ENCODE results near the gene SIX5. TPM values are rescaled to one million over a fixed set of nuclear protein-coding genes. Genes with fewer than 3 reads are reported as not detected.

Gene SIX5
- total and polyA plus RNA-seq, 2 experiments from 2014 or later: 15.6 to 17.0 TPM

DNA sequence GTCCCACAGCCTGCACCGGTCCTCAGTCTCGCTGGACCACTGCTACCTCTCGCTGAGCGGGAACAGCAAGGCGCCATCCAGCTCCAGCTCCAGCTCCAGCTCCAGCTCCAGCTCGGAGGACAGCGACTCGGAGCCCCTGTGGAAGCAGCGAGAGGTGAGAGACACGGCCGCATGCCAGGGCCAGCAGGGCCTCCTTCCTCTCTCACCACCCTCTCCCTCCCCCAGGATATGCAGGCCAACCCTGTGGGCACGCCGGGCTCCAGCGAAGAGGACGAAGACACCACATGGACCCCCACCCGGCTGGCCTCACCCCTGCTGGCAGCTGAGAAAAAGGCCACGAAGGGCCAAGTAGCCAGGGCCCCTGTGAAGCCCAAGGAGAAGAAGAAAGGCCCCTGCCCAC is 7.3 kb downstream of the SIX5 start:
- H3K79me2 ChIP-seq: peaks cover 23% of the 10 kb centered on the region
- H3K36me3 ChIP-seq (replicated peaks; ENCODE audit: insufficient read depth, low read depth): no peaks in the 10 kb centered on the region
- no peaks in the 10 kb centered on the region for H3K9me3 ChIP-seq (ENCODE audit: low read depth)
- TF ChIP-seq EZH2phosphoT487 (IDR thresholded peaks at IDR 0.05; ENCODE audit: low read depth, severe bottlenecking, unreplicated experiment) (no peak), EZH2 (IDR thresholded peaks at IDR 0.05; ENCODE audit: borderline replicate concordance) (no peak)
- TF ChIP-seq, protein P1, sequence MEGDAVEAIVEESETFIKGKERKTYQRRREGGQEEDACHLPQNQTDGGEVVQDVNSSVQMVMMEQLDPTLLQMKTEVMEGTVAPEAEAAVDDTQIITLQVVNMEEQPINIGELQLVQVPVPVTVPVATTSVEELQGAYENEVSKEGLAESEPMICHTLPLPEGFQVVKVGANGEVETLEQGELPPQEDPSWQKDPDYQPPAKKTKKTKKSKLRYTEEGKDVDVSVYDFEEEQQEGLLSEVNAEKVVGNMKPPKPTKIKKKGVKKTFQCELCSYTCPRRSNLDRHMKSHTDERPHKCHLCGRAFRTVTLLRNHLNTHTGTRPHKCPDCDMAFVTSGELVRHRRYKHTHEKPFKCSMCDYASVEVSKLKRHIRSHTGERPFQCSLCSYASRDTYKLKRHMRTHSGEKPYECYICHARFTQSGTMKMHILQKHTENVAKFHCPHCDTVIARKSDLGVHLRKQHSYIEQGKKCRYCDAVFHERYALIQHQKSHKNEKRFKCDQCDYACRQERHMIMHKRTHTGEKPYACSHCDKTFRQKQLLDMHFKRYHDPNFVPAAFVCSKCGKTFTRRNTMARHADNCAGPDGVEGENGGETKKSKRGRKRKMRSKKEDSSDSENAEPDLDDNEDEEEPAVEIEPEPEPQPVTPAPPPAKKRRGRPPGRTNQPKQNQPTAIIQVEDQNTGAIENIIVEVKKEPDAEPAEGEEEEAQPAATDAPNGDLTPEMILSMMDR (IDR thresholded peaks at IDR 0.05; ENCODE audit: poor library complexity): no peak
- H2AFZ ChIP-seq: no peak overlapping the region
- no peaks in the 10 kb centered on the region for H4K20me1 ChIP-seq (ENCODE audit: insufficient read depth, poor library complexity, severe bottlenecking)
- no peak for DNase-seq (ENCODE audit: low spot score)
- H3K4me3 ChIP-seq: no peak overlapping the region
- H3K4me2 ChIP-seq: no peak overlapping the region
- H3K27ac ChIP-seq: no peak overlapping the region
- peaks cover 29% of the 10 kb centered on the region for H3K4me1 ChIP-seq (ENCODE audit: insufficient read depth)
- no peaks in the 10 kb centered on the region for H3K9me2 ChIP-seq (replicated peaks; ENCODE audit: insufficient read depth)
- H3K27me3 ChIP-seq: no peaks in the 10 kb centered on the region
- 78% methylated on average over 16 of the region's 17 CpGs for WGBS (ENCODE audit: low lambda C conversion rate, missing lambda C conversion rate)

DNA sequence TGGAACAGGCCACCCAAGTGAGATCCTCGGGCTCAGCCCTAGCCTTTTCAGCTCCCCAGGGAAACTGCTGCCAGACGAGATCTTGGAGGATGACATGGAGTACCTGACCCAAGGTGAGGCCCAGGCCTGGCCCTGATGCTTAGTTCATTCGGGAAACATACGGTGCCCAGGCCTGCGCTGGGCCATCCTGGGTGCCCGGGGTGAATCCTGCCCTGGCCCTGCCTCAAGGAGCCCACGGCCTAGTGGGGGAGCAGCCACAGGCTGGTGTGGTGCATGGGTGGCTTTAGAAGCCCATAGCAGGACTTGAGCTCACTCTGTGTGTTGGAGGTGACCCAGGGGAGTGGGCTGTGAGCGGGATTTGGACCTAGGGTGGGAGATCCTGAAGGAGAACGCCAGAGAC is 10.1 kb downstream of the SIX5 start:
- Histone ChIP-seq H3K9me3 (ENCODE audit: low read depth) (no peaks in the 10 kb centered on the region), H3K27ac (no peak overlapping the region), H3K79me2 (no peaks in the 10 kb centered on the region), H4K20me1 (ENCODE audit: insufficient read depth, poor library complexity, severe bottlenecking) (no peaks in the 10 kb centered on the region), H3K4me2 (no peak overlapping the region), H3K27me3 (no peaks in the 10 kb centered on the region), H3K36me3 (replicated peaks; ENCODE audit: insufficient read depth, low read depth) (no peaks in the 10 kb centered on the region), H3K9me2 (replicated peaks; ENCODE audit: insufficient read depth) (no peaks in the 10 kb centered on the region), H3K4me3 (no peak overlapping the region), H3K4me1 (ENCODE audit: insufficient read depth) (peaks cover 3% of the 10 kb centered on the region), H2AFZ (no peak overlapping the region)
- WGBS (ENCODE audit: low lambda C conversion rate, missing lambda C conversion rate): 90% methylated on average over 9 of the region's 9 CpGs
- no peak for DNase-seq (ENCODE audit: low spot score)
- TF ChIP-seq, protein P1 (IDR thresholded peaks at IDR 0.05; ENCODE audit: poor library complexity): no peak
- TF ChIP-seq EZH2phosphoT487 (IDR thresholded peaks at IDR 0.05; ENCODE audit: low read depth, severe bottlenecking, unreplicated experiment) (no peak), EZH2 (IDR thresholded peaks at IDR 0.05; ENCODE audit: borderline replicate concordance) (no peak)

GRCh38 chr19:45757695-45758094 is 11.4 kb downstream of the SIX5 start:
- no peaks in the 10 kb centered on the region for H3K36me3 ChIP-seq (replicated peaks; ENCODE audit: insufficient read depth, low read depth)

More at GRCh38 chr19:45757695-45758094, 11.4 kb downstream of the SIX5 start:
- H3K27me3 ChIP-seq: no peaks in the 10 kb centered on the region
- no peaks in the 10 kb centered on the region for H4K20me1 ChIP-seq (ENCODE audit: insufficient read depth, poor library complexity, severe bottlenecking)
- H3K79me2 ChIP-seq: no peaks in the 10 kb centered on the region
- no peak overlapping the region for H2AFZ ChIP-seq
- H3K4me3 ChIP-seq: no peak overlapping the region
- H3K27ac ChIP-seq: no peak overlapping the region
- no peak for TF ChIP-seq EZH2phosphoT487 (IDR thresholded peaks at IDR 0.05; ENCODE audit: low read depth, severe bottlenecking, unreplicated experiment)
- TF ChIP-seq, protein P1 (IDR thresholded peaks at IDR 0.05; ENCODE audit: poor library complexity): no peak
- no peak for TF ChIP-seq EZH2 (IDR thresholded peaks at IDR 0.05; ENCODE audit: borderline replicate concordance)
- H3K9me3 ChIP-seq (ENCODE audit: low read depth): no peaks in the 10 kb centered on the region
- H3K4me2 ChIP-seq: no peak overlapping the region
- no peak for DNase-seq (ENCODE audit: low spot score)
- H3K9me2 ChIP-seq (replicated peaks; ENCODE audit: insufficient read depth): no peaks in the 10 kb centered on the region
- WGBS (ENCODE audit: low lambda C conversion rate, missing lambda C conversion rate): 75% methylated on average over 9 of the region's 9 CpGs
- H3K4me1 ChIP-seq (ENCODE audit: insufficient read depth): no peaks in the 10 kb centered on the region

Measured in hepatocyte (in vitro differentiated cells).